A549 (cell line): ENCODE data around the gene NANOGP8. TPM values are rescaled to one million over a fixed set of nuclear protein-coding genes. Genes with fewer than 3 reads are reported as not detected.

Experiments used
- ATAC-seq, 2 experiments: fragments of 200-7000 bp in 1 of 2; fragments of >200 bp in 1 of 2; cut with Nextera tagmentation in 1 of 2; cut with Tn5 transposase in 1 of 2; 3 replicates each; pipeline versions ENCODE4 v1.8.0 to v1.9.1; 2018 to 2020; ENCODE audit warnings: mild to moderate bottlenecking in 1 of 2, moderate library complexity in 1 of 2
- CTCF ChIA-PET: fragments of 300-600 bp; sonication (Branson Sonifier 250); formaldehyde crosslinking; extraction: SDS; loops from one replicate; lab custom pipeline; 2021; ENCODE audit warnings: antibody characterized with exemption, inconsistent platforms; lab: Yijun Ruan, JAX
- POLR2A ChIA-PET: fragments of 350-600 bp; formaldehyde crosslinking; extraction: SDS; loops from one replicate; lab custom pipeline; 2021; ENCODE audit warnings: antibody characterized with exemption, inconsistent platforms; lab: Yijun Ruan, JAX
- DNase-seq, 2 experiments: peaks; one replicate each; pipeline versions ENCODE4 v3.0.0 to v3.0.0-alpha.2; 2011 to 2016; ENCODE audit warnings: low read depth in 1 of 2, low spot score in 1 of 2
- FAIRE-seq: peaks from 2 replicates; lab custom pipeline; 2011; peaks lifted over from hg19 to GRCh38; lab: Jason Lieb, UNC
- H3K27ac ChIP-seq, 2 experiments: fragments of >200 bp; sonication (Bioruptor Twin); formaldehyde crosslinking; 3 replicates each; pipeline ENCODE4 v1.5.1; 2016 to 2017
- H3K4me1 ChIP-seq: fragments of >200 bp; sonication (Bioruptor Twin); formaldehyde crosslinking; 3 replicates; pipeline ENCODE4 v1.6.1; 2016
- H3K4me2 ChIP-seq: fragments of >200 bp; sonication (Bioruptor Twin); formaldehyde crosslinking; 3 replicates; pipeline ENCODE4 v1.6.1; 2016
- H3K4me3 ChIP-seq: fragments of >200 bp; sonication (Bioruptor Twin); formaldehyde crosslinking; 3 replicates; pipeline ENCODE4 v1.5.1; 2016
- H3K9me3 ChIP-seq: fragments of >200 bp; sonication (Bioruptor Twin); formaldehyde crosslinking; 3 replicates; pipeline ENCODE4 v1.6.1; 2016
- BCL3 ChIP-seq: fragments of >200 bp; sonication (Bioruptor Twin); formaldehyde crosslinking; IDR thresholded peaks from 3 replicates; pipeline ENCODE4 v1.6.1; 2016
- CBX2 ChIP-seq: fragments of 200-600 bp; sonication (generic); IDR thresholded peaks from 2 replicates; pipeline ENCODE4 v1.6.1; 2016; ENCODE audit warnings: low read depth, mild to moderate bottlenecking, borderline replicate concordance
- CBX8 ChIP-seq: fragments of 200-600 bp; sonication (generic); IDR thresholded peaks from 2 replicates; pipeline ENCODE4 v1.6.1; 2016
- CEBPB ChIP-seq, 2 experiments: fragments of >200 bp in 1 of 2; sonication (Bioruptor Twin) in 1 of 2; formaldehyde crosslinking in 1 of 2; IDR thresholded peaks; 2 replicates each; pipeline ENCODE4 v1.6.1; 2012 to 2016
- CHD2 ChIP-seq: fragments of 150-350 bp; IDR thresholded peaks from 2 replicates; pipeline ENCODE4 v1.6.1; 2014; ENCODE audit warnings: low read length; ENCODE audit not compliant: partially characterized antibody
- E2F6 ChIP-seq: IDR thresholded peaks from 2 replicates; pipeline ENCODE4 v1.6.1; 2012; ENCODE audit warnings: low read depth, borderline replicate concordance
- FOSL2 ChIP-seq, 2 experiments: fragments of 450-650 bp in 1 of 2; fragments of >200 bp in 1 of 2; sonication (Bioruptor Twin) in 1 of 2; formaldehyde crosslinking; IDR thresholded peaks; 2 replicates each; pipeline versions ENCODE4 v1.5.0 to v1.6.1; 2016 to 2020; ENCODE audit warnings: mild to moderate bottlenecking in 1 of 2, moderate library complexity in 1 of 2
- GATA3 ChIP-seq: IDR thresholded peaks from 2 replicates; pipeline ENCODE4 v1.6.1; 2012; ENCODE audit warnings: borderline replicate concordance
- HDAC2 ChIP-seq: fragments of 200-600 bp; sonication (generic); IDR thresholded peaks from 2 replicates; pipeline ENCODE4 v1.6.1; 2016
- HES2 ChIP-seq: fragments of >200 bp; sonication (Bioruptor Twin); formaldehyde crosslinking; IDR thresholded peaks from 2 replicates; pipeline ENCODE4 v1.6.1; 2016
- HOXA7 ChIP-seq: fragments of 250-450 bp; sonication (Bioruptor Pico); IDR thresholded peaks from 2 replicates; pipeline ENCODE4 v1.5.0; 2020; ENCODE audit warnings: mild to moderate bottlenecking, moderate library complexity
- HOXB13 ChIP-seq: fragments of 250-450 bp; sonication (Bioruptor Pico); IDR thresholded peaks from 2 replicates; pipeline ENCODE4 v1.5.0; 2020; ENCODE audit warnings: low read depth, mild to moderate bottlenecking, moderate library complexity
- HOXB5 ChIP-seq: fragments of 250-450 bp; sonication (Bioruptor Pico); IDR thresholded peaks from 2 replicates; pipeline ENCODE4 v1.5.0; 2020; ENCODE audit warnings: mild to moderate bottlenecking, moderate library complexity
- JUN ChIP-seq, 2 experiments: fragments of >200 bp; sonication (Bioruptor Twin); formaldehyde crosslinking; IDR thresholded peaks; 2 replicates in 1 of 2; 3 replicates in 1 of 2; pipeline ENCODE4 v1.6.1; 2016 to 2017
- KDM1A ChIP-seq: fragments of 200-600 bp; sonication (generic); IDR thresholded peaks from 2 replicates; pipeline ENCODE4 v1.6.1; 2016; ENCODE audit warnings: low read depth, mild to moderate bottlenecking
- MAFK ChIP-seq: fragments of 450-650 bp; IDR thresholded peaks from 2 replicates; pipeline ENCODE4 v1.6.1; 2014; ENCODE audit not compliant: partially characterized antibody
- MAZ ChIP-seq: fragments of 150-350 bp; IDR thresholded peaks from 2 replicates; pipeline ENCODE4 v1.6.1; 2014; ENCODE audit warnings: antibody characterized with exemption, low read depth, low read length, borderline replicate concordance
- NR3C1 ChIP-seq: fragments of >200 bp; sonication (Bioruptor Twin); formaldehyde crosslinking; IDR thresholded peaks from 3 replicates; pipeline ENCODE4 v1.6.1; 2017
- PBX3 ChIP-seq: IDR thresholded peaks from 2 replicates; pipeline ENCODE4 v1.6.1; 2012
- POLR2AphosphoS2 ChIP-seq: conservative IDR thresholded peaks from 2 replicates; pipeline ENCODE4 v1.6.1; 2012; ENCODE audit warnings: low read length, improper control_type of control experiment, inconsistent platforms
- RAD21 ChIP-seq, 2 experiments: fragments of >200 bp in 1 of 2; sonication (Bioruptor Twin) in 1 of 2; formaldehyde crosslinking in 1 of 2; IDR thresholded peaks in 1 of 2; conservative IDR thresholded peaks in 1 of 2; 2 replicates in 1 of 2; 3 replicates in 1 of 2; pipeline ENCODE4 v1.6.1; 2012 to 2018; ENCODE audit warnings: inconsistent platforms in 1 of 2
- RCOR1 ChIP-seq: fragments of 150-350 bp; IDR thresholded peaks from 2 replicates; pipeline ENCODE4 v1.6.1; 2014; ENCODE audit warnings: antibody characterized with exemption, low read length, low read depth
- REST ChIP-seq: fragments of 200-600 bp; sonication (generic); IDR thresholded peaks from 2 replicates; pipeline ENCODE4 v1.6.1; 2016; ENCODE audit warnings: antibody characterized with exemption, mild to moderate bottlenecking, moderate library complexity
- RFX5 ChIP-seq: fragments of 450-650 bp; IDR thresholded peaks from 2 replicates; pipeline ENCODE4 v1.7.1; 2014; ENCODE audit warnings: antibody characterized with exemption, mild to moderate bottlenecking, moderate library complexity
- TFCP2L1 ChIP-seq: fragments of 250-450 bp; sonication (Bioruptor Pico); IDR thresholded peaks from 2 replicates; pipeline ENCODE4 v1.5.0; 2021; ENCODE audit warnings: mild to moderate bottlenecking
- TP53 ChIP-seq: fragments of 250-450 bp; sonication (Bioruptor Pico); IDR thresholded peaks from 2 replicates; pipeline ENCODE4 v1.5.0; 2021; ENCODE audit warnings: mild to moderate bottlenecking, moderate library complexity
- USF2 ChIP-seq: fragments of 450-650 bp; IDR thresholded peaks from 2 replicates; pipeline ENCODE4 v1.6.1; 2014; ENCODE audit warnings: antibody characterized with exemption
- ZFP36 ChIP-seq: fragments of 450-650 bp; IDR thresholded peaks from 2 replicates; pipeline ENCODE4 v1.6.1; 2014; ENCODE audit warnings: borderline replicate concordance; ENCODE audit not compliant: partially characterized antibody
- WGBS: methylation state at CpG from one replicate; pipeline ENCODE4 v1.1.6; 2017; ENCODE audit errors: missing lambda C conversion rate; 5-methylcytosine and 5-hydroxymethylcytosine counted together
- polyA plus RNA-seq, 4 experiments: library from polyadenylated mRNA; depleted of rRNA in 3 of 4; stranded (reverse); fragments of >200 nt; fragmentation: RNase III in 1 of 4; extraction: RNeasy Plus Mini Kit Qiagen cat#74134 plus additional on column Dnase treatment in 1 of 4; gene quantifications; 2 replicates in 3 of 4; 3 replicates in 1 of 4; pipeline ENCODE4 v1.2.3, GENCODE V29; 2011 to 2017

Gene NANOGP8
- polyA plus RNA-seq, 2 of the 4 experiments (the other 2 are of a cell fraction), result not detected

GRCh38 chr15:35129361-35129760, 44.3 kb upstream of the NANOGP8 start:
- no peak overlapping the region for H3K4me3 ChIP-seq
- H3K4me2 ChIP-seq, result no peak overlapping the region
- ATAC-seq (no peak), DNase-seq (no peak), FAIRE-seq (no peak)
- TF ChIP-seq RFX5, result no peak
- TF ChIP-seq REST, result no peak
- TF ChIP-seq KDM1A, result no peak
- no peak for TF ChIP-seq GATA3
- no peak for TF ChIP-seq MAZ
- TF ChIP-seq ZFP36, result no peak
- TF ChIP-seq USF2, result no peak
- no peak for TF ChIP-seq CBX8
- no peak for TF ChIP-seq CHD2
- no peak for TF ChIP-seq HES2
- TF ChIP-seq TP53 (CRISPR knock-in tag), result no peak
- no peak for TF ChIP-seq NR3C1
- CTCF ChIA-PET, result no interaction called here
- H3K27ac ChIP-seq, result no peak overlapping the region
- H3K9me3 ChIP-seq, result no peaks in the 10 kb centered on the region
- POLR2A ChIA-PET, result no interaction called here
- 53% methylated on average over 4 of the region's 4 CpGs for WGBS
- H3K4me1 ChIP-seq, result no peaks in the 10 kb centered on the region

- DNase-seq, result no peak
- 11% methylated on average over 1 of the region's 1 CpG for WGBS
- ATAC-seq, result no peak
- H3K4me1 ChIP-seq, result no peaks in the 10 kb centered on the region
- H3K27ac ChIP-seq, result no peak overlapping the region
- TF ChIP-seq HOXB13 (CRISPR knock-in tag) (no peak), BCL3 (no peak), CEBPB (IDR thresholded peaks at IDR 0.05) (no peak), PBX3 (no peak), USF2 (no peak), MAFK (no peak), HDAC2 (no peak), TP53 (CRISPR knock-in tag) (no peak), HOXB5 (CRISPR knock-in tag) (no peak), RCOR1 (no peak), JUN (IDR thresholded peaks at IDR 0.05) (no peak), E2F6 (no peak), TFCP2L1 (CRISPR knock-in tag) (no peak), HOXA7 (no peak), POLR2AphosphoS2 (no peak), CBX2 (no peak), RAD21 (conservative IDR thresholded peaks at IDR 0.05 in 1 of 2, IDR thresholded peaks at IDR 0.05 in 1 of 2) (no peak), GATA3 (no peak), FOSL2 (IDR thresholded peaks at IDR 0.05) (no peak), FOSL2 (CRISPR knock-in tag; IDR thresholded peaks at IDR 0.05) (no peak)
- POLR2A ChIA-PET, result no interaction called here
- no peak overlapping the region for H3K4me2 ChIP-seq
- no peak overlapping the region for H3K4me3 ChIP-seq
- CTCF ChIA-PET, result no interaction called here
- no peaks in the 10 kb centered on the region for H3K9me3 ChIP-seq
- peak; percentile 78 for FAIRE-seq
Observed at GRCh38 chr15:35127717-35128116, 42.6 kb upstream of the NANOGP8 start.
